HCT116 (cell line): ENCODE measurements around the gene SUFU. TPM values are rescaled to one million over a fixed set of nuclear protein-coding genes. Genes with fewer than 3 reads are reported as not detected.

ENCODE experiments used
- ATAC-seq: fragments of 200-7000 bp; cut with Tn5 transposase; 2 replicates; pipeline ENCODE4 v1.9.1; 2020; ENCODE audit warnings: mild to moderate bottlenecking, moderate library complexity
- BruUV-seq: library from RNA; stranded (reverse); fragments of 400-500 nt; replicated peaks from 2 replicates; lab custom pipeline; 2021; lab: Mats Ljungman, UMichigan
- CTCF ChIA-PET: fragments of 300-600 bp; sonication (Branson Sonifier 250); formaldehyde crosslinking; loops from one replicate; lab custom pipeline; 2021; ENCODE audit warnings: antibody characterized with exemption; lab: Charles Lee
- POLR2A ChIA-PET: fragments of 300-600, 350-600 bp; sonication (Branson Sonifier 250); formaldehyde crosslinking; loops from one replicate; lab custom pipeline; 2021; ENCODE audit warnings: antibody characterized with exemption; lab: Charles Lee
- RAD21 ChIA-PET, 2 experiments: fragments of 300-600 bp; sonication (Branson Sonifier 250); formaldehyde crosslinking; loops; one replicate each; lab custom pipeline; 2023; ENCODE audit warnings: low total read pairs in 2 of 2; ENCODE audit not compliant: uncharacterized antibody in 2 of 2, unreplicated experiment in 2 of 2, low non-redundant PET in 1 of 2; lab: Charles Lee
- DNase-seq: peaks from one replicate; pipeline ENCODE4 v3.0.0-alpha.2; 2010; ENCODE audit warnings: low read depth, low spot score
- H2AFZ ChIP-seq: fragments of 200-600 bp; shearing (Covaris generic), sonication (generic); 2 replicates; pipeline ENCODE4 v1.6.1; 2017; ENCODE audit warnings: low read depth, mixed run types, mixed read lengths, antibody characterized with exemption, low read length; ENCODE audit not compliant: poor library complexity, severe bottlenecking
- H3K27ac ChIP-seq: 2 replicates; pipeline ENCODE4 v1.5.1; 2012; ENCODE audit warnings: low read depth, low read length
- H3K27me3 ChIP-seq: fragments of 200-600 bp; sonication (generic); 2 replicates; pipeline ENCODE4 v1.6.1; 2016; ENCODE audit warnings: mixed run types, low read length, mixed read lengths; ENCODE audit not compliant: insufficient read depth
- H3K36me3 ChIP-seq, 2 experiments: fragments of 200-500 bp in 1 of 2; fragments of 200-600 bp in 1 of 2; sonication (Bioruptor generic) in 1 of 2; sonication (generic) in 1 of 2; 2 replicates each; pipeline versions ENCODE4 v1.5.1 to v1.6.1; 2014 to 2016; ENCODE audit warnings: low read length in 2 of 2, inconsistent platforms in 1 of 2, mixed read lengths in 1 of 2, mixed run types in 1 of 2; ENCODE audit not compliant: insufficient read depth in 2 of 2, control insufficient read depth in 1 of 2
- H3K4me1 ChIP-seq, 2 experiments: fragments of 200-600 bp in 1 of 2; sonication (generic) in 1 of 2; 2 replicates each; pipeline versions ENCODE4 v1.5.1 to v1.6.1; 2012 to 2017; ENCODE audit warnings: low read length in 2 of 2, inconsistent platforms in 1 of 2, mild to moderate bottlenecking in 1 of 2, mixed read lengths in 1 of 2, mixed run types in 1 of 2, moderate library complexity in 1 of 2; ENCODE audit not compliant: insufficient read depth in 2 of 2, control insufficient read depth in 1 of 2
- H3K4me2 ChIP-seq: fragments of 200-600 bp; sonication (generic); 2 replicates; pipeline ENCODE4 v1.6.1; 2017; ENCODE audit warnings: mixed run types, low read length, mixed read lengths
- H3K4me3 ChIP-seq, 2 experiments: fragments of 200-600 bp in 1 of 2; sonication (generic) in 1 of 2; replicated peaks in 1 of 2; 2 replicates each; pipeline ENCODE4 v1.5.1; 2011 to 2016; ENCODE audit warnings: low read length in 2 of 2, control low read depth in 1 of 2, low read depth in 1 of 2, mild to moderate bottlenecking in 1 of 2, mixed read lengths in 1 of 2, mixed run types in 1 of 2
- H3K79me2 ChIP-seq: fragments of 200-600 bp; sonication (generic); 2 replicates; pipeline ENCODE4 v1.6.1; 2017; ENCODE audit warnings: mild to moderate bottlenecking, mixed run types, low read length, moderate library complexity, mixed read lengths; ENCODE audit not compliant: insufficient read depth
- H3K9ac ChIP-seq: fragments of 200-600 bp; sonication (generic); 2 replicates; pipeline ENCODE4 v1.6.1; 2016; ENCODE audit warnings: low read length, mixed read lengths
- H3K9me2 ChIP-seq: fragments of 200-600 bp; sonication (generic), shearing (Covaris generic); 2 replicates; pipeline ENCODE4 v1.6.1; 2017; ENCODE audit warnings: mixed run types, mild to moderate bottlenecking, moderate library complexity; ENCODE audit not compliant: insufficient read depth
- H3K9me3 ChIP-seq, 2 experiments: fragments of 200-500 bp in 1 of 2; fragments of 200-600 bp in 1 of 2; sonication (Bioruptor generic) in 1 of 2; sonication (generic) in 1 of 2; 2 replicates each; pipeline ENCODE4 v1.6.1; 2014 to 2017; ENCODE audit warnings: low read length in 2 of 2, mixed read lengths in 2 of 2, inconsistent platforms in 1 of 2, low read depth in 1 of 2, mild to moderate bottlenecking in 1 of 2, mixed run types in 1 of 2, moderate library complexity in 1 of 2; ENCODE audit not compliant: control insufficient read depth in 1 of 2, insufficient read depth in 1 of 2
- H4K20me1 ChIP-seq: fragments of 200-600 bp; sonication (generic), shearing (Covaris generic); 2 replicates; pipeline ENCODE4 v1.6.1; 2017; ENCODE audit warnings: mixed run types, mild to moderate bottlenecking, moderate library complexity; ENCODE audit not compliant: insufficient read depth
- ATF3 ChIP-seq: IDR thresholded peaks from 2 replicates; pipeline ENCODE4 v1.6.1; 2012
- CTCF ChIP-seq, 3 experiments: fragments of 200-600 bp in 1 of 3; sonication (generic) in 1 of 3; IDR thresholded peaks in 2 of 3; conservative IDR thresholded peaks in 1 of 3; 2 replicates each; pipeline ENCODE4 v1.5.1; 2012 to 2017; ENCODE audit warnings: low read depth in 2 of 3, low read length in 2 of 3, antibody characterized with exemption in 1 of 3, borderline replicate concordance in 1 of 3, control low read depth in 1 of 3, mild to moderate bottlenecking in 1 of 3, mixed read lengths in 1 of 3, mixed run types in 1 of 3, moderate library complexity in 1 of 3; ENCODE audit not compliant: insufficient read depth in 1 of 3
- EGR1 ChIP-seq: IDR thresholded peaks from 2 replicates; pipeline ENCODE4 v1.6.1; 2012; ENCODE audit warnings: low read depth
- EZH2 ChIP-seq: fragments of 200-600 bp; sonication (generic); IDR thresholded peaks from 2 replicates; pipeline ENCODE4 v1.6.1; 2017; ENCODE audit warnings: antibody characterized with exemption, mixed run types
- EZH2phosphoT487 ChIP-seq: fragments of 200-600 bp; IDR thresholded peaks from 2 replicates; pipeline ENCODE4 v1.6.1; 2018; ENCODE audit warnings: antibody characterized with exemption, borderline replicate concordance
- JUND ChIP-seq: IDR thresholded peaks from 2 replicates; pipeline ENCODE4 v1.6.1; 2012
- POLR2A ChIP-seq: IDR thresholded peaks from 2 replicates; pipeline ENCODE4 v1.7.0; 2011; ENCODE audit warnings: borderline replicate concordance; ENCODE audit not compliant: insufficient read depth, insufficient read length; ENCODE audit errors: extremely low read depth
- RAD21 ChIP-seq: IDR thresholded peaks from 2 replicates; pipeline ENCODE4 v1.6.1; 2012; ENCODE audit warnings: low read depth, mild to moderate bottlenecking
- REST ChIP-seq: IDR thresholded peaks from 2 replicates; pipeline ENCODE4 v1.6.1; 2012; ENCODE audit warnings: low read depth
- SIN3A ChIP-seq: IDR thresholded peaks from 2 replicates; pipeline ENCODE4 v1.6.1; 2012; ENCODE audit warnings: low read depth
- SP1 ChIP-seq: IDR thresholded peaks from 2 replicates; pipeline ENCODE4 v1.6.1; 2012; ENCODE audit warnings: low read depth
- TCF7L2 ChIP-seq: IDR thresholded peaks from 2 replicates; pipeline ENCODE4 v1.7.0; 2011; ENCODE audit warnings: borderline replicate concordance, inconsistent platforms; ENCODE audit not compliant: insufficient read depth, insufficient read length; ENCODE audit errors: extremely low read depth
- YY1 ChIP-seq: IDR thresholded peaks from 2 replicates; pipeline ENCODE4 v1.6.1; 2011; ENCODE audit warnings: low read length, low read depth, moderate library complexity, mild to moderate bottlenecking; ENCODE audit not compliant: insufficient replicate concordance; ENCODE audit errors: extremely low read depth
- ZBTB33 ChIP-seq: IDR thresholded peaks from 2 replicates; pipeline ENCODE4 v1.6.1; 2011; ENCODE audit warnings: mild to moderate bottlenecking, low read length, moderate library complexity; ENCODE audit not compliant: insufficient replicate concordance; ENCODE audit errors: extremely low read depth
- intact Hi-C: fragments of 100-400 bp; cut with micrococcal nuclease; formaldehyde crosslinking; loops from 2 replicates; pipeline ENCODE4 v1.10.0; 2022
- total RNA-seq: library from RNA; stranded (reverse); gene quantifications from one replicate; pipeline ENCODE4 v1.2.1, GENCODE V29; 2021; ENCODE audit not compliant: unreplicated experiment

Gene SUFU
- total RNA-seq, 1 experiment from 2014 or later = 18.8 TPM

GRCh38 chr10:102519246-102519825 is 15.6 kb downstream of the SUFU start (continued):
- TF ChIP-seq ZBTB33 (no peak), EGR1 (no peak), TCF7L2 (no peak), YY1 (no peak), ATF3 (no peak), EZH2phosphoT487 (no peak), SIN3A (no peak), JUND (no peak), SP1 (no peak)
- TF ChIP-seq, all 23 proteins: peak for 0

- H3K9ac ChIP-seq = no peak overlapping the region
- no peaks in the 10 kb centered on the region for H3K27me3 ChIP-seq
- no peak for DNase-seq
- POLR2A ChIA-PET = no interaction called here
- peaks cover 11% of the 10 kb centered on the region; the same call in 1 of the 2 replicates for H3K79me2 ChIP-seq
- ATAC-seq = no peak
- H3K9me3 ChIP-seq = no peaks in the 10 kb centered on the region
- no peaks in the 10 kb centered on the region; a peak in 1 of 4 replicates for H3K36me3 ChIP-seq
- no peak overlapping the region for H3K4me3 ChIP-seq
- no TSS peak for BruUV-seq
- no peak overlapping the region for H3K27ac ChIP-seq
- TF ChIP-seq REST = no peak
- no peak for TF ChIP-seq EZH2phosphoT487
- no peak for TF ChIP-seq POLR2A
- no peak for TF ChIP-seq RAD21
- TF ChIP-seq EZH2 = no peak
- TF ChIP-seq YY1 = no peak
- no peak for TF ChIP-seq CTCF (IDR thresholded peaks at IDR 0.05 in 2 of 3, conservative IDR thresholded peaks at IDR 0.05 in 1 of 3; ENCODE audit: borderline replicate concordance in 1 of 3, insufficient read depth in 1 of 3, low read depth in 2 of 3, low read length in 2 of 3)
- TF ChIP-seq, all 23 proteins: peak for 0
- Histone ChIP-seq H4K20me1 (no peaks in the 10 kb centered on the region), H3K4me1 (peaks cover 0 to 8% of the 10 kb centered on the region in 2 experiments; a peak in 1 of 4 replicates), H3K9me2 (no peaks in the 10 kb centered on the region), H2AFZ (no peak overlapping the region), H3K4me2 (no peak overlapping the region)
- RAD21 ChIA-PET = interaction anchor here in 1 of 2 experiments (0.5 kb wide), 1 partner anchor 29 kb away, joined by 3 read pairs; no protein-coding TSS in a partner anchor
- CTCF ChIA-PET = interaction anchor here (1.4 kb wide), 1 partner anchor 20 kb away, joined by 3 read pairs; the partner anchor contains the start of gene ACTR1A
- intact Hi-C loops = no loop called here
These were observed 19.1 kb downstream of the SUFU start for GRCh38 chr10:102522874-102523249.
